HCT116 (cell line): Measurements from ENCODE around the gene ZNF282. TPM values are rescaled to one million over a fixed set of nuclear protein-coding genes. Genes with fewer than 3 reads are reported as not detected.
"Not testable (repeated sequence)": the region's sequence is repeated elsewhere in the genome, so short reads cannot be mapped to it uniquely, and the experiment has no call there.

ENCODE experiments used
- ATAC-seq: fragments of 200-7000 bp; cut with Tn5 transposase; 2 replicates; pipeline ENCODE4 v1.9.1; 2020; ENCODE audit warnings: mild to moderate bottlenecking, moderate library complexity
- BruUV-seq: library from RNA; stranded (reverse); fragments of 400-500 nt; replicated peaks from 2 replicates; lab custom pipeline; 2021; lab: Mats Ljungman, UMichigan
- CTCF ChIA-PET: fragments of 300-600 bp; sonication (Branson Sonifier 250); formaldehyde crosslinking; loops from one replicate; lab custom pipeline; 2021; ENCODE audit warnings: antibody characterized with exemption; lab: Charles Lee
- POLR2A ChIA-PET: fragments of 300-600, 350-600 bp; sonication (Branson Sonifier 250); formaldehyde crosslinking; loops from one replicate; lab custom pipeline; 2021; ENCODE audit warnings: antibody characterized with exemption; lab: Charles Lee
- RAD21 ChIA-PET, 2 experiments: fragments of 300-600 bp; sonication (Branson Sonifier 250); formaldehyde crosslinking; loops; one replicate each; lab custom pipeline; 2023; ENCODE audit warnings: low total read pairs in 2 of 2; ENCODE audit not compliant: uncharacterized antibody in 2 of 2, unreplicated experiment in 2 of 2, low non-redundant PET in 1 of 2; lab: Charles Lee
- DNase-seq: peaks from one replicate; pipeline ENCODE4 v3.0.0-alpha.2; 2010; ENCODE audit warnings: low read depth, low spot score
- H2AFZ ChIP-seq: fragments of 200-600 bp; shearing (Covaris generic), sonication (generic); 2 replicates; pipeline ENCODE4 v1.6.1; 2017; ENCODE audit warnings: low read depth, mixed run types, mixed read lengths, antibody characterized with exemption, low read length; ENCODE audit not compliant: poor library complexity, severe bottlenecking
- H3K27ac ChIP-seq: 2 replicates; pipeline ENCODE4 v1.5.1; 2012; ENCODE audit warnings: low read depth, low read length
- H3K27me3 ChIP-seq: fragments of 200-600 bp; sonication (generic); 2 replicates; pipeline ENCODE4 v1.6.1; 2016; ENCODE audit warnings: mixed run types, low read length, mixed read lengths; ENCODE audit not compliant: insufficient read depth
- H3K36me3 ChIP-seq, 2 experiments: fragments of 200-500 bp in 1 of 2; fragments of 200-600 bp in 1 of 2; sonication (Bioruptor generic) in 1 of 2; sonication (generic) in 1 of 2; 2 replicates each; pipeline versions ENCODE4 v1.5.1 to v1.6.1; 2014 to 2016; ENCODE audit warnings: low read length in 2 of 2, inconsistent platforms in 1 of 2, mixed read lengths in 1 of 2, mixed run types in 1 of 2; ENCODE audit not compliant: insufficient read depth in 2 of 2, control insufficient read depth in 1 of 2
- H3K4me1 ChIP-seq, 2 experiments: fragments of 200-600 bp in 1 of 2; sonication (generic) in 1 of 2; 2 replicates each; pipeline versions ENCODE4 v1.5.1 to v1.6.1; 2012 to 2017; ENCODE audit warnings: low read length in 2 of 2, inconsistent platforms in 1 of 2, mild to moderate bottlenecking in 1 of 2, mixed read lengths in 1 of 2, mixed run types in 1 of 2, moderate library complexity in 1 of 2; ENCODE audit not compliant: insufficient read depth in 2 of 2, control insufficient read depth in 1 of 2
- H3K4me2 ChIP-seq: fragments of 200-600 bp; sonication (generic); 2 replicates; pipeline ENCODE4 v1.6.1; 2017; ENCODE audit warnings: mixed run types, low read length, mixed read lengths
- H3K4me3 ChIP-seq, 2 experiments: fragments of 200-600 bp in 1 of 2; sonication (generic) in 1 of 2; replicated peaks in 1 of 2; 2 replicates each; pipeline ENCODE4 v1.5.1; 2011 to 2016; ENCODE audit warnings: low read length in 2 of 2, control low read depth in 1 of 2, low read depth in 1 of 2, mild to moderate bottlenecking in 1 of 2, mixed read lengths in 1 of 2, mixed run types in 1 of 2
- H3K79me2 ChIP-seq: fragments of 200-600 bp; sonication (generic); 2 replicates; pipeline ENCODE4 v1.6.1; 2017; ENCODE audit warnings: mild to moderate bottlenecking, mixed run types, low read length, moderate library complexity, mixed read lengths; ENCODE audit not compliant: insufficient read depth
- H3K9ac ChIP-seq: fragments of 200-600 bp; sonication (generic); 2 replicates; pipeline ENCODE4 v1.6.1; 2016; ENCODE audit warnings: low read length, mixed read lengths
- H3K9me2 ChIP-seq: fragments of 200-600 bp; sonication (generic), shearing (Covaris generic); 2 replicates; pipeline ENCODE4 v1.6.1; 2017; ENCODE audit warnings: mixed run types, mild to moderate bottlenecking, moderate library complexity; ENCODE audit not compliant: insufficient read depth
- H3K9me3 ChIP-seq, 2 experiments: fragments of 200-500 bp in 1 of 2; fragments of 200-600 bp in 1 of 2; sonication (Bioruptor generic) in 1 of 2; sonication (generic) in 1 of 2; 2 replicates each; pipeline ENCODE4 v1.6.1; 2014 to 2017; ENCODE audit warnings: low read length in 2 of 2, mixed read lengths in 2 of 2, inconsistent platforms in 1 of 2, low read depth in 1 of 2, mild to moderate bottlenecking in 1 of 2, mixed run types in 1 of 2, moderate library complexity in 1 of 2; ENCODE audit not compliant: control insufficient read depth in 1 of 2, insufficient read depth in 1 of 2
- H4K20me1 ChIP-seq: fragments of 200-600 bp; sonication (generic), shearing (Covaris generic); 2 replicates; pipeline ENCODE4 v1.6.1; 2017; ENCODE audit warnings: mixed run types, mild to moderate bottlenecking, moderate library complexity; ENCODE audit not compliant: insufficient read depth
- POLR2AphosphoS5 ChIP-seq: IDR thresholded peaks from 2 replicates; pipeline ENCODE4 v1.6.1; 2011; ENCODE audit warnings: mild to moderate bottlenecking, low read depth, low read length, moderate library complexity
- intact Hi-C: fragments of 100-400 bp; cut with micrococcal nuclease; formaldehyde crosslinking; loops from 2 replicates; pipeline ENCODE4 v1.10.0; 2022
- total RNA-seq: library from RNA; stranded (reverse); gene quantifications from one replicate; pipeline ENCODE4 v1.2.1, GENCODE V29; 2021; ENCODE audit not compliant: unreplicated experiment

ZNF282 gene
- total RNA-seq, 1 experiment from 2014 or later, result 30.4 TPM

DNA sequence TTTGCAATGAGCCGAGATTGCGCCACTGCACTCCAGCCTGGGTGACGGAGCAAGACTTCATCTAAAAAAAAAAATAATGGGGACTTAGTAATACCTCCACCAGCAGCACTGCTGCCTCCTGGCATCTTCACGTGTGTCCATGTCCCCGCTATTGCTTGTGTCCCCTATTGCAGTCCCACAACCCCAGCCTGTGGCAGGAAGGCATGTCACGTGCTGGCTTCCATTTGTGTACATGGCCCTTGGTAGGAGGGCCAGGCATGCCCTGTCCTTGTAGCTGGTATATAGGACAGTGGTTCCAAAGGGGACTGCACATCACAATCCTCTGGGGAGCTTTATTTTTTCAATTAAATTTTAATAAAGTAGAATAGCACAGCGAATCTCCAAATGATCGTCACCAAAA is 72.4 kb downstream of the ZNF282 start:
- CTCF ChIA-PET, result no interaction called here

DNA sequence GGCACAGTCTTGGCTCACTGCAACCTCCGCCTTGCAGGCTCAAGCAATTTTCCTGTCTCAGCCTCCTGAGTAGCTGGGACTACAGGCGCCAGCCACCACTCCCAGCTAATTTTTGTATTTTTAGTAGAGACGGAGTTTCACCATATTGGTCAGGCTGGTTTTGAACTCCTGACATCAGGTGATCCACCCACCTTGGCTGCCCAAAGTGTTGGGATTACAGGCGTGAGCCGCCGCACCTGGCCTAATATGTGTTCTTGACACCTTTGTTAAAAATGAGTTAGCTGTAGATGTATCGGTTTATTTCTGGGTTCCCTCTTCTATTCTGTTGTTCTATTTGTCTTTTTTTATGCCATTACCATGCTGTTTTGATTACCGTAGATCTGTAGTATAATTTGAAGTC is 79.1 kb downstream of the ZNF282 start:
- not testable (repeated sequence) for BruUV-seq, DNase-seq

More for the DNA sequence above, 72.4 kb downstream of the ZNF282 start:
- Histone ChIP-seq H3K27ac (no peak overlapping the region), H3K27me3 (no peaks in the 10 kb centered on the region), H2AFZ (no peak overlapping the region), H4K20me1 (no peaks in the 10 kb centered on the region), H3K4me3 (no peak overlapping the region), H3K4me2 (no peak overlapping the region), H3K9ac (no peak overlapping the region), H3K36me3 (0 out of 4 replicates have a peak, but pooled peaks cover 0 to 6% of the 10 kb centered on the region in 2 experiments), H3K79me2 (no peaks in the 10 kb centered on the region; the same call in none of the 2 replicates), H3K4me1 (peaks cover 0 to 2% of the 10 kb centered on the region in 2 experiments; a peak in 3 of 4 replicates), H3K9me3 (no peaks in the 10 kb centered on the region), H3K9me2 (no peaks in the 10 kb centered on the region)
- intact Hi-C loops, result no loop called here
- RAD21 ChIA-PET, result no interaction called here
- ATAC-seq (no peak), DNase-seq (no peak)
- BruUV-seq, result no TSS peak
- POLR2A ChIA-PET, result no interaction called here
- no peak for TF ChIP-seq POLR2AphosphoS5

More for the DNA sequence above, 79.1 kb downstream of the ZNF282 start:
- H3K4me1 ChIP-seq, H3K4me2 ChIP-seq, H3K79me2 ChIP-seq, RAD21 ChIA-PET, intact Hi-C loops, ATAC-seq, H3K4me3 ChIP-seq, CTCF ChIA-PET, POLR2A ChIA-PET, H3K27ac ChIP-seq, H2AFZ ChIP-seq, H3K9me2 ChIP-seq, H3K9ac ChIP-seq, H3K36me3 ChIP-seq, H3K27me3 ChIP-seq, H3K9me3 ChIP-seq, H4K20me1 ChIP-seq: not testable (repeated sequence)

Other genes starting within 250 kb of the ZNF282 start
- gene PDIA4, start 167.0 kb upstream of the ZNF282 start, total RNA-seq, result 217 TPM
- gene ZNF786, start 104.8 kb upstream of the ZNF282 start, total RNA-seq, result 8.5 TPM
- 2.1 TPM for gene ZNF425, start 69.2 kb upstream of the ZNF282 start, total RNA-seq
- gene ZNF398, start 48.1 kb upstream of the ZNF282 start, total RNA-seq, result 14.1 TPM
- gene ZNF212, start 44.1 kb downstream of the ZNF282 start, total RNA-seq, result 13.7 TPM
- gene ZNF783, start 66.7 kb downstream of the ZNF282 start, total RNA-seq, result 12.5 TPM